HepG2 (cell line): ENCODE results near the gene NUDT22.

Source experiments
- ATF3 ChIP-seq: sonication (generic); formaldehyde crosslinking; IDR thresholded peaks from 2 replicates; pipeline ENCODE4 v1.4.0; 2020; ENCODE audit warnings: missing genetic modification reagents
- CREB1 ChIP-seq, 2 experiments: fragments of 450-650 bp in 1 of 2; IDR thresholded peaks; 2 replicates each; pipeline ENCODE4 v1.6.1; 2016 to 2017; ENCODE audit warnings: control low read depth in 1 of 2, mild to moderate bottlenecking in 1 of 2, missing compliant biosample characterization in 1 of 2, missing genetic modification characterization in 1 of 2
- HMG20B ChIP-seq: conservative IDR thresholded peaks from 2 replicates; pipeline ENCODE4 v1.6.1; 2016; ENCODE audit warnings: missing genetic modification reagents, missing compliant biosample characterization
- MXD4 ChIP-seq: IDR thresholded peaks from 2 replicates; pipeline ENCODE4 v1.6.1; 2016; ENCODE audit warnings: mild to moderate bottlenecking, missing biosample characterization, missing genetic modification reagents
- MXI1 ChIP-seq: IDR thresholded peaks from 3 replicates; pipeline ENCODE4 v1.6.1; 2012; ENCODE audit warnings: low read depth, low read length, inconsistent platforms, borderline replicate concordance
- NONO ChIP-seq, 2 experiments: fragments of 450-650 bp in 1 of 2; sonication (generic) in 1 of 2; formaldehyde crosslinking in 1 of 2; IDR thresholded peaks in 1 of 2; conservative IDR thresholded peaks in 1 of 2; 2 replicates each; pipeline versions ENCODE4 v1.6.1 to v1.8.0; 2017 to 2022; ENCODE audit warnings: mild to moderate bottlenecking in 1 of 2, missing genetic modification reagents in 1 of 2, moderate library complexity in 1 of 2
- NR2C2 ChIP-seq: sonication (generic); formaldehyde crosslinking; IDR thresholded peaks from 2 replicates; pipeline ENCODE4 v1.4.0; 2020; ENCODE audit warnings: missing genetic modification reagents, mild to moderate bottlenecking, moderate library complexity, borderline replicate concordance
- NR2F6 ChIP-seq, 2 experiments: IDR thresholded peaks; 2 replicates each; pipeline ENCODE4 v1.6.1; 2016; ENCODE audit warnings: antibody characterized with exemption in 1 of 2, mild to moderate bottlenecking in 1 of 2
- PHF8 ChIP-seq: sonication (generic); formaldehyde crosslinking; IDR thresholded peaks from 2 replicates; pipeline ENCODE4 v1.5.0; 2020; ENCODE audit warnings: missing genetic modification reagents
- POLR2A ChIP-seq, 2 experiments: IDR thresholded peaks; 2 replicates each; pipeline ENCODE4 v1.6.1; 2011; ENCODE audit warnings: low read depth in 2 of 2, low read length in 2 of 2, mild to moderate bottlenecking in 1 of 2, moderate library complexity in 1 of 2; ENCODE audit not compliant: insufficient read depth in 1 of 2
- REXO4 ChIP-seq: sonication (generic); formaldehyde crosslinking; IDR thresholded peaks from 2 replicates; pipeline ENCODE4 v1.8.0; 2022; ENCODE audit warnings: missing genetic modification reagents, mild to moderate bottlenecking, borderline replicate concordance
- ZBTB43 ChIP-seq: sonication (generic); formaldehyde crosslinking; conservative IDR thresholded peaks from 2 replicates; pipeline ENCODE4 v1.4.0; 2020; ENCODE audit warnings: missing genetic modification reagents
- ZFP1 ChIP-seq: IDR thresholded peaks from 2 replicates; pipeline ENCODE4 v1.6.1; 2016

GRCh38 chr11:64220271-64220670 is 5.8 kb upstream of the NUDT22 start:
- TF ChIP-seq NR2C2 (no peak), HMG20B (CRISPR knock-in tag) (no peak), MXD4 (CRISPR knock-in tag) (no peak), ATF3 (no peak), NR2F6 (IDR thresholded peaks at IDR 0.05) (no peak), NR2F6 (CRISPR knock-in tag; IDR thresholded peaks at IDR 0.05) (no peak), REXO4 (CRISPR knock-in tag) (no peak), POLR2A (IDR thresholded peaks at IDR 0.05; ENCODE audit: insufficient read depth in 1 of 2, low read depth in 2 of 2, low read length in 2 of 2) (no peak), PHF8 (CRISPR knock-in tag) (no peak), MXI1 (no peak), ZFP1 (CRISPR knock-in tag) (no peak), ZBTB43 (CRISPR knock-in tag) (no peak), NONO (IDR thresholded peaks at IDR 0.05) (no peak), NONO (CRISPR knock-in tag; conservative IDR thresholded peaks at IDR 0.05) (no peak), CREB1 (IDR thresholded peaks at IDR 0.05) (no peak), CREB1 (CRISPR knock-in tag; IDR thresholded peaks at IDR 0.05) (no peak)
